Amygdala (tissue), 56 donors: ENCODE measurements around the gene C1GALT1.
"Not testable (repeated sequence)": the region's sequence is repeated elsewhere in the genome, so short reads cannot be mapped to it uniquely, and the experiment has no call there.

ENCODE experiments used
- DNase-seq, 56 donors: peaks; one replicate each; lab custom pipeline; 2025; lab: John Stamatoyannopoulos, UW

The C1GALT1 gene

DNA sequence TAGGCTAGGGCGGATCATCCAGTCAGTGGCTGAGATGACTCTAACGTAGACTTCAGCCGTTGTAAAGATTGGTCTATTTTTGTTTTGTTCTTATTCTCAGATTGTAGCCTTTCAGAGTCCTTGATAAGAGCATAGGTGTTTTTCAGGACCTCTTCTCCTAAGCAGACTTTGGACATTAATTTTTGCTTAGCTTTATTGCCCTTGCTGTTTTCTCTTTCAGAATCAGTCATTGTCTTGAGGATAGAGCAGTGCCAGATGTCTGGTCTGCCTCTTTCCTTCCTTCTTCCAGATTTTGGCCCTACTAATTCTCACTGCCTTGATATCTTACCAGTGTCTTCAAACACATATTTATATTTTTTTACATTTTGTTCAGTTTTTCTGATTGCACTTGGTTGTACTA, 49.5 kb downstream of the C1GALT1 start:
- DNase-seq: no peak

DNA sequence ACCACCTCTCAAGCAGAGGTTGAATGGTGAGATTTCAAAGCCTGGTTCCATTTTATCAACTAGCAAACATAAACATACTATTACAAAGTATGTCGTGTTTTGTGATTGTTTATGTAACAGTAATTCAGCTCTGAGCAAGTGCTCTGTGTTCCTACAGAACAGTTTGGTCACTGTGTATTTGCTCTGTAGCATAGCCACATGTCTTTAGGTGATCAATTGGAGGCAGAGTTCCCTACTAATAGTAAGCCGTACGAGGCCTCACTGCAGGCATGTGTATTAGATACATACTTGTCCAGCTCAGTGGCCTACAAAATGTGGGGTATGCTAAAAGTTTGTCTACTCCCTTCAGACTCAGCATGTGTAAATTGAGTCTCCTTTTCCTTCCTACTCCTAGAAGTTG, 53.0 kb downstream of the C1GALT1 start:
- DNase-seq: no peak

DNA sequence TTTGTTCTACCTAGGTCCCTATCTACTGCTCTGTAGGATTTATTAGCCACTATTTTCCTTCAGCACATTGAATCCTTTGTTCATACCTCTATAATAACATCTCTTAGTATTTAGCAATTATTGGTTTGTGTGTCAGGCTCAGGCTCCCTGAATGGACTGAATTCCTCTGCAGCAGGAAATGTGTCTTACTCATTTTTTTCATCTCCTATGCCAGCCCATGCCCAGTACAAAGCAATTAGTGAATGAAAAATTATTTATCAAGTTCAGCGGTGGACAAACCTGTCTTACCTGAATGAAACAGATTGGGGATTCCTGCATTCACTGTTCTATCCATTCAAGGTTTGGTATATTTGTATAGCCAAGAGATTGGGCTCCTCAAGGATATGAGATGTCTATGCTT, 53.7 kb downstream of the C1GALT1 start:
- DNase-seq: no peak

DNA sequence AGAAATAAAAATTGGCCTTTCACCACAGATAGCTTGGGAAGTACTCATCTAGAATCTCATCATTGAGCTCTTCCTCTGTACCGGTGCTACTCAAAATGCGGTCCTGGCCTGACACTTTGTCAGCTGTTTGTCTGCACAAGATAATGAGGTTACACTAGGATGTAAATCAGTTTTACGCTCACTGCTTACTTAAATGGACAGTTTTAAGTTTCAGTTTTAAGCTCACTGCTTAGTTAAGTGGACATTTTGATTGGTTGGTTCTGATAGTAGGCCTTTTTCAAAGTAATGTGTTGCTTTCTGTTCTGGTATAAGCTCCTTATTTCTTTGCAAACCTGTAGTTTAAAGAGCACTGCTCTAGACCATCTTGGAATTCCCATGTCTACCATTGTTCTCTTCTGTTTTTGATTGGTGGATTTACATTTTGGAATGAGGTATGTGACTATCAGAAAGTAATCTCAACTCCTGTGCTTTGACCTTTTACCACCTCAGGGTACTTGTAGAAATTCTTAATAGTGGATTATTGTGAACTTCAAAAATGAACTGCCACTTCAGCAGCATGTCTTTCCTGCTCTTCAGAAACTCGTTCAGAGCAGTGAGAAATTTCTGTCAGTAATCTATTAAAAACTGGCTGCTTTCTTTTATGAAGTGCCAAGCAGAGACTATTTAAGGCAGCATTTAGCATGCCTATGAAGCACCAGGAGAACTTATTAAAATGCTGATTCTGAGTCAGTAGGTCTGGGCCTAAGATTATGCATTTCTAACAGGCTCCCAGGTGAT, 55.0 kb downstream of the C1GALT1 start:
- no peak for DNase-seq

DNA sequence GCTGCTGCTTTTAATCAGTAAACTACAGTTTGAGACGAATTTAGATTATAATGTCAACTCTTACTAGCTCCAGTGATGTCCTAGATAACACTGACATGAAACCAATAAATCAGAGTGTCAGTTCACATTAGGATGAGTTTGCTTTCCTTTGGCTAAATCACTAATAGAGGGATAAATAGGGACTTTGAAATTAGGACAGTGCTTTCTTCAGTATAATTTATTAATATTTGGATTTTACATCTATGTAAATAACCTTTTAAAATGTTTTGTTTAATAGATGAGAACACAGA, 55.6 kb downstream of the C1GALT1 start:
- no peak for DNase-seq

DNA sequence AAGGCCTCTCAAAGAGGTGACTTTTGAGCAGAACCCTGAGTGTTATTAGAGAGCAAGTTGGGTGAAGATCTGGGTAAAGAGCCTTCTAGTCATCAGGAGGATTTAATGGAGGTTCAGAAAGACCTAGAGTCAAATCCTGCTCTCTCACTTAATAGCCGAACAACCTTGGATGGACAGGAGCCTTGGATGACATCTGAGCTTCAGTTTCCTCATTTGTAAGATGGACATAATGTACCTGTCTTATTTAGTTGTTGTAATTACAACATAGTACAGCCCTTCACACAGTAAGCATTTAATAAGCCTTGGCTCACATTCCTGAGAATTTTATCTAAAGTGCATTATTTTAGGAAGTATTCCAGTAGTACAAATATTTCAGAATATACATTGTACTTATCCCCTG, 57.0 kb downstream of the C1GALT1 start:
- no peak for DNase-seq

DNA sequence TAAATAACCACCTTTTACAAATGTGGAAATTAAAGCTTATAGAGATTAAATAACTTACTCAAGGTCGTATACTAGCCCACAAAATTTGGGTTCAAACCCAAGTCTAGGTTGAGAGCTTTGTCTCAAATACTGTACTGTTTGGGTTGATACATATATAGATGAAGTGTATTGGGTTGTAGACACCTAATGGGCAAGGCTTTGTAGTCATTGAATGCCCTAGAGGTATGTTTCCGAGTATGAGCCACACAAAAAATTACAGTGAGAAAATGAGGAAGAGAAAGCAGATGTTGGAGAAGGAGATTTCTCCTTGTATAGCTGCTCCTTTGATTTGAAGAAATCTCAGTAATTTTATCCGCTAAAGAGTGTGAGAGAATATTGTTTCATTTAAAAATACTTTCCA, 60.6 kb downstream of the C1GALT1 start:
- no peak for DNase-seq

DNA sequence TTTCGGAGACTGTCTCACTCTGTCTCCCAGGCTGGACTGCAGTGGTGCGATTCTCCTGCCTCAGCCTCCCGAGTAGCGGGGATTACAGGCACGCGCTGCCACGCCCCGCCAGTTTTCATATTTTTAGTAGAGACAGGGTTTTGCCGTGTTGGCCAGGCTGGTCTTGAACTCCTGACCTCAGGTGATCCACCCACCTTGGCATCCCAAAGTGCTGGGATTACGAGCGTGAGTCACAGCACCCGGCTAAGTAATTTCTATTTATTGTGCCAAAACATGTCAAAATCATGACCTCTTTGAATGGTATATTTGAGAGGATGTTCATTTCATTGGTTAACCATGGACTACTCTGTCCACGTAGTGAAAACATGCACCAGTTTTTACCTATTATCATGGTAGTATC, 62.9 kb downstream of the C1GALT1 start:
- not testable (repeated sequence) for DNase-seq

DNA sequence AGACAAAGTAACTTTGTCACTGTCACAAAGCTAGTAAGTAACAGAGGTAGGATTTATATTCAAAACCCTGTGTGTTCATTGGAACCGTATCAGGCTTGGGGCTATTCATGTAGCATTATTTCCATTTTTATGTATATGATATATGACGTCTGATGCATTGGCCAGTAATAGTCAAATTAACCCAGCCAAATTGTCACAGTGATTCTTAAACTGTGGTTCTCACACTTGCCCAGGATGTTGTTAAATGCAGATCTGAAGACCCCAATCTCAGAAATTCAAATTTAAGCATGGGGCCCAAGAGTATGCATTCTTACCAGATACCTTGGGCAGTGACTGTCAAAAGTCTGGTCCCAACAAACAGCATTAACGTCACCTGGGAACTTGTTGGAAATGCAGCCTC, 63.9 kb downstream of the C1GALT1 start:
- DNase-seq: no peak

DNA sequence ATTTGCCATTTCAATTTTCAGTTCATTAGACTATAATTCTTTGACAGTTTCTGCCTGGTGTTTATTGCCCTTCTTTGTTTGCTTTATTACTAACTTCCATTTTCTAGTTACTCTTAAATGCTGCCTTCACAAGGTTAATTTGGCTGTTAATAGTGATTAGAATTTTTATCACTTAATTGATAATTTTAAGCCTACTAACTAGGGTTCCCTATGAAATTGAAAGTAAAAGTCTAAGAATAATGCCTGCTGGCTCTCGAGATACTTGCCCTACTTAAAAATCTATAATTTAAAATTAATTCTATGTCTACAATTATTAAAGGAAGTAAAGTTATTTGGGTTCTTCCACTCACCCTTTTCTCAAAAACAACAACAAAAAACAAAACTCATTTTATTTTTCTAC, 65.3 kb downstream of the C1GALT1 start:
- no peak for DNase-seq

DNA sequence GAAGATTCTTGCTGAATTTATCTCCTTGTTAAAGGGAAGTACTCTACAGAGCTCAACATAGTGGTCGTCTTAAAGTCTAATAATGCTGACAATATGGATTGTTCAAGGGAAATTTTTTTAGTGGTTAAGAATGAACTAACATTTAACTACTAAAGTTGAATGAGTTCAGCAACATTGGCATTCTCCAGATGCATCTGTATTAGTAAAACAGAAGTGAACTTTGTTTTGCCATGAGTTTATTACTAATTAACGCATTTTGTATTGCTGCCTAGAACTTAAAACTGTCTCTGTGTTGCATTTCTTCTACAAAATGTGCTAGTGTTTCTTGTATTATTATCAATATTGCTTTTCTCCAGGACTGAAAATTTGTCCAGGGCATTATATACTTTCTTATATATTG, 67.5 kb downstream of the C1GALT1 start:
- no peak for DNase-seq

DNA sequence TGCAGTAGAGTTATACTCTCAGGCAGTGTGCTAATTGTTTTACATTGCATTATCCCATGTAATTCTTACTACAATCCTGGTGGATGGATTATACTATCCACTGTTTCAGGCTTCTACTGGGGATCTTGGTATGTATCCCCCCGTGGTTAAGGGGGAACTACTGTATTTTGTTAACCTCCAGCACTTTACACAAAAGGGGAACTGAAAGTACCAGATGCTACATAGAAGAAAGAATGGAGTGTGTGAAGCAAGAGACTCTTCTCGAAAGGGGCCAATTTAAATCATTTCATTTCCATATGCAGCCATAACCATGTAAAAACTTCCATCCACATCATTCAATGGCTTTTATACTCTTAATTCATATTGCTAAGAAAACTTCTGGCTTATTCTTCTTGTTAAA, 69.4 kb downstream of the C1GALT1 start:
- DNase-seq: no peak

DNA sequence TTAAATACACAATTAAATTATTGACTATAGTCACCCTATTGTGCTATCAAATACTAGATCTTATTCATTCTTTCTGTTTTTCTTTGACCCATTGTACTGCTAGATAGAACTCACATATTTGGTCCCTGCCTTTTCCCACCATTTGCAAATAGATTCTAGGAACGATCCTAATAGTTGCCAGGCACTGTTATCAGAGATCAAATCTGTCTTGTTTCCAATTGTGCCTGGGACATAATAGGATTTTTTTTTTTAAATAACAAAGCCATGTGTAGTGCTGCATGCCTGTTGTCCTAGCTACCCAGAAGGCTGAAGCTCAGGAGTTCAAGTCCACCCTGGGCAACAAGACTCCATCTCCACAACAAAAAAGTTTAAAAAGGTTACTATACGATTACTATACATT, 72.0 kb downstream of the C1GALT1 start:
- no peak for DNase-seq

DNA sequence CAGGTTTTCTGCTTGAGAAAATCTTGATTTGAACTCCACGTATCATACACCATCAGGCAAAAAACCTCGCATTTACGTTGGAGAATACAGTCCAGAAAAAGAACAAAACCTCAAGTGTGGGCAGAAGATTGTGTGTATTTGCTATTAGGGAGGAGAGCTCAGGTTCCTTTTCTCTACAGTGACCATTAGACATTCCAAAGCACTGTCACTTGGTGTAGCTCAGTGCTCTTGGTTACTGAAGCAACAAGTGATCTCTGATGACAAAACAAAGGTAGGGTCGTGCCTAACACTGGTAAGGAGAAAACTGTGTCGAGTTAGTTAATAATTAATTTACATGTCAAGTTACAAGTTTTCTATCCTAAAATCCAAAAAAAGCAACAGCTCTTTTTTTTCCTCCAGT, 72.6 kb downstream of the C1GALT1 start:
- no peak for DNase-seq

DNA sequence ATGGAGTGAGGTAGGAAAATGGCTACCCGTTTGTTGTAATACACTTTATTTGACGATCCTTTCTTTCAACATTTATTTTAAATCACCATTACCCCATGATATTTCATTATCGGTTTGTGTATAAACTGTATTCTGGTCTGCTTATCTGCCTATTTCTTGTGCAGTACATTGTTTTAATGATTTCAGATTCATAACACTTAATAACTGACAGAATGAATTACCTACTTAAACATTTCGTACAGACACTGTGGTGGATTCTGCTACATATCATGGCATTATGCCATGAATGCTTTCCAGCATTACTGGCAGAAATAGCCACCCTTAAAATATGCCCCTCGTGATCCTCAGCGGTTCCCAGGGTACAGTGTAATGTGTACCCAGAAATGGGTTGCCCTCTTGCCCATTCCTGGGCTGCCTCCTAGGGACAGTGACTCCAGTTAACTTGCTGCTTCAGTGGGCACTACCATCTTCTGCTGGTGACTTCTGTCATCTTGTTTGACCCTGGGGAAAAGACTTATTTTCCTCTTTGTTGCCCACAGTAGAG, 74.5 kb downstream of the C1GALT1 start:
- DNase-seq: no peak

DNA sequence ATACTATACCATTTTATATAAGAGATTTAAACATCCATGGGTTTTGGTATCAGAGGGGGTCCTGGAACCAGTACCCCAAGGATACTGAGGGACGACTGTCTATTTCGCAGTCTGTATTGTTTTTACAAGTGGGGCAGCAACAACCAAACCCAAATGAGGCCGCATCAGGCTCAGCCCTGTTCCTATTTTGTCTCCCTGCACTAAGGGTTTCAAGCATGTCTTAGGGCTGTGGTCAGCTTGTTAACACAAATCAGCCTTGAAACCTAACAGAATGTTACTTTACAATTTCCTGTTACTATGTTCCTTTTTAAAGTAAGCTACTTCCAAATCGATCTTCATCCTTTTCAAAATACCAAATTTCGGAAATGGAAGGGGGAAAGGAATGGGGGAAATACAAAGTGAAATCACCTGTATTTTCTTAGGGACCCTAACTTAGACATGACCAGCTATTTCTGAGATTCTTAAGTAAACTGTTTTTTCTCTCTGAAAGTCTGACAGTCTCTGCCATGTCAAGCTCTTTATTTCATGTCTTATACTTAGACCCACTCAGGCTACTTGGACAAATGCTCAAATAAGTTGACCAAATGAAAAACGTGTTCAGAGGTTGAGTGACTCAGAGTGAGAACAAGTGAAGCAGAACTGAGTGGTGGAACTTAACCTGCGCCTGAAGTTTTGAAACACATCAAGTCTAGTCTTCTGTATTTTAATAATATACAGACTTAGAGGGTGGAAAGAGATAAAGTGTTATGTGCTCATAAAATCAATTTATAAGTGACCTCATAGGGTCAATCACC, 75.8 kb downstream of the C1GALT1 start:
- no peak for DNase-seq

DNA sequence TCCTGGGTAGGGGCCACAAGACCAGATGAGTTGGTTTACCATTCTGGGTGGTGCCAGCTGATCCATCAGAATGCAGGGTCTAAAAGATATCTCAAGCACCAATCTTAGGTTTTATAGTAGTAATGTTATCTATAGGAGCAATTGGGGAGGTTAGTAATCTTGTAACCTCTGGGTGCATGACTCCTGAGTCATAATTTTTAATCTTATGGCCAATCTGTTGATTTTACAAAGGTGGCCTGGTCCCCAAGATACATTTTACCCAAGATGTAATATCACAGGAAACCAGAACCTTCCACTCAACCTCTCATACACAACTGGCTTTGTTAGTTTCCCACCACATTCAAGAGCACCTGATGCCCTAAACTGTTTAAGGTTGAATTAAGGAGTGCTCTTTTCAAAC, 79.5 kb downstream of the C1GALT1 start:
- no peak for DNase-seq

DNA sequence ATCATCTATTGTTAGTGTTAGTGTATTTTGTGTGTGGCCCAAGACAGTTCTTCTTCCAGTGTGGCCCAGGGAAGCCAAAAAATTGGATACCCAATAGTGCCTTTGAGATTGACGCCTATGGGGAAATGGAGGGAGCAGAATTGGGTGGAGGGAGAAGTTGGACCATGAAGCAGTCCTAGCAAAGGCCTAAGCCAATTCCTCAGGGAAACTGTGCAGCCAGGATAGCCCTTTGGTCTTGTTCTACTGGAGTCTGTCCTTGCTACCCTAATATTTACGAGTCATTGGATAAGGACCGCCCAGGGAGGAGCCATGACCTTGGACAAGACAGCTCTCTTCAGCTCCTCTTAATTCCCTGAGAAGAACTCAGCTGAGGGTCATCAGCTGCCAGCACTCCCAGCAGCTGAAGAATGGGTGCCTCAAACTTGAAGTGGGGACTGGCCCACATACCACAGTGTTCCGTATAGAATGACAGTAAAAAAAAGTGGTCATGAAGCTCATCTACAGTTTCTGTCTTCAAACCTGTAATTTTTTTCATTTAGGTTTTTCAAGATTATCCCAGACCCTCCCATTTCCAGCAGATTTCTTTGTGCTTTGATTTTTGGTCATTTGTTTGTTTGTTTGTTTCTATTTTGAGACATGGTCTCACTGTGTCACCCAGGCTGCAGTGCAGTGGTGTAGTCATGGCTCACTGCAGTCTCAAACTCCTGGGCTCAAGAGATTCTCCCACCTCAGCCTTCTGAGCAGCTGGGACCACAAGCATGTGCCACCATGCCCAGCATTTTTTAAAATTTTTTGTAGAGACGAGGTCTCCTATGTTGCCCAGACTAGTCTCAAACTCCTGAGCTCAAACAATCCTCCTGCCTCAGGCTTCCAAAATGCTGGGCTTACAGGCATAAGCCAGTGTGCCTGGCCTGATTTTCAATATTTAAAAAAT, 81.2 kb downstream of the C1GALT1 start:
- DNase-seq: no peak

DNA sequence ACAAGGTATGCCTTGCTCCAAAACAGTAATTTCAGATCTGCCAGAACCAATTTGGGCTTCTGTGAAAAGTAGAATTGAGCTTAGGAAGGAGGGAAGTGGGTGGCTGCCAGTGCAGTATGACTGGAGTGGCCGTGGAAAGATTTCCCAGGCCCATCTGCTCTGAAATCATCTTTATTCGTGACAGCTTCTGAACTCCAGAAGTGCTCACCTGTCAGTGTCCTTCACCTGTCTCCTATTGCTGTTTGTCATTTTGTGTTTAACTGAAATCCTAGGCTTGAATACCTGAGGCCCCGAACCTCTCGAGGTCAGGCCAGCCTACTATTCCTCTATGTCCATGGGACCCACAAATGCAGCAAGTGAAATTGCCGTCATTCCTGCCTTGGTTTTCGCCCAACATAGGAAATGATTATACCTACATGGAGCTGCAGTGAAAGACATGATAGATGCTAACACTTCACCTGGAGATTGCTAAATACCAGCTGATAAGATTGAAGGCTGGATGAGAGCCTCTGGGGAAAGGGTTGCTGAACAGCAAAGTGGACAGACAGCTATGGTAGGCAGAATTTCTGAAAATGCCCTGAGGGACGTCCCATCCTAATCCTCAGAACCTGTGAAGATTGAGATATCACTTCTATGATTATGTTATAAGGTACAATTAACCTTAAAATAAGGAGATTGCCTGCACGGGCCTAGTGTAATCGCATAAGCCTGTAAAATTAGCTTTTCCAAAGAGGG, 82.1 kb downstream of the C1GALT1 start:
- DNase-seq: no peak
